Measurements from ENCODE around the gene SLMAP.

SLMAP gene

GRCh38 chr3:57826952-57827723 lies 71.0 kb downstream of the SLMAP start:
- TF ChIP-seq, protein P1, sequence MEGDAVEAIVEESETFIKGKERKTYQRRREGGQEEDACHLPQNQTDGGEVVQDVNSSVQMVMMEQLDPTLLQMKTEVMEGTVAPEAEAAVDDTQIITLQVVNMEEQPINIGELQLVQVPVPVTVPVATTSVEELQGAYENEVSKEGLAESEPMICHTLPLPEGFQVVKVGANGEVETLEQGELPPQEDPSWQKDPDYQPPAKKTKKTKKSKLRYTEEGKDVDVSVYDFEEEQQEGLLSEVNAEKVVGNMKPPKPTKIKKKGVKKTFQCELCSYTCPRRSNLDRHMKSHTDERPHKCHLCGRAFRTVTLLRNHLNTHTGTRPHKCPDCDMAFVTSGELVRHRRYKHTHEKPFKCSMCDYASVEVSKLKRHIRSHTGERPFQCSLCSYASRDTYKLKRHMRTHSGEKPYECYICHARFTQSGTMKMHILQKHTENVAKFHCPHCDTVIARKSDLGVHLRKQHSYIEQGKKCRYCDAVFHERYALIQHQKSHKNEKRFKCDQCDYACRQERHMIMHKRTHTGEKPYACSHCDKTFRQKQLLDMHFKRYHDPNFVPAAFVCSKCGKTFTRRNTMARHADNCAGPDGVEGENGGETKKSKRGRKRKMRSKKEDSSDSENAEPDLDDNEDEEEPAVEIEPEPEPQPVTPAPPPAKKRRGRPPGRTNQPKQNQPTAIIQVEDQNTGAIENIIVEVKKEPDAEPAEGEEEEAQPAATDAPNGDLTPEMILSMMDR (IDR thresholded peaks at IDR 0.05; ENCODE audit: extremely low read depth, missing control alignments): no peak
- DNase-seq (ENCODE audit: low spot score): no peak

GRCh38 chr3:57827757-57828156 lies 71.6 kb downstream of the SLMAP start:
- TF ChIP-seq, protein P1 (IDR thresholded peaks at IDR 0.05; ENCODE audit: extremely low read depth, missing control alignments): no peak
- no peak for DNase-seq (ENCODE audit: low spot score)

GRCh38 chr3:57832486-57832885 lies 76.4 kb downstream of the SLMAP start:
- DNase-seq (ENCODE audit: low spot score): no peak
- TF ChIP-seq, protein P1 (IDR thresholded peaks at IDR 0.05; ENCODE audit: extremely low read depth, missing control alignments): no peak

DNA sequence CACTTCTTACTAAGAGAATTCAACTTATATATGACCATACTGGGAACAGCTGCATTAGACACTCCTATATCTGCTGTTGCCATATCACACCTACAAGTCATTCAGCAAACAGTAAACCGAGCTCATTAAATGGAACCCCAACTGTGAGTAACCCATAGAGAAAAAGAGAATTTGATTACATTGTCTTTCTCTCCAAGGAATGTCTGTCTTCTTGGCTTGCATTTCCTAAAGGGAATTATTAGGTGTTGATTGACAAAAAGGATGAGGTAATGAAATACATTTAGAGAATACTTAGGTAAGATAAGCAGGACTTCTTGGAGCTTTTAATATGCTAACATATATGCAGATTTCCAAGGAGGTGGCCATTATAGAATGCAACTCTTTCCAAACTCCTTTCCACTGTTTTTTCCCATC lies 76.8 kb downstream of the SLMAP start:
- TF ChIP-seq, protein P1 (IDR thresholded peaks at IDR 0.05; ENCODE audit: extremely low read depth, missing control alignments): no peak
- no peak for DNase-seq (ENCODE audit: low spot score)

GRCh38 chr3:57833763-57834162 lies 77.7 kb downstream of the SLMAP start:
- no peak for DNase-seq (ENCODE audit: low spot score)
- TF ChIP-seq, protein P1 (IDR thresholded peaks at IDR 0.05; ENCODE audit: extremely low read depth, missing control alignments): no peak

DNA sequence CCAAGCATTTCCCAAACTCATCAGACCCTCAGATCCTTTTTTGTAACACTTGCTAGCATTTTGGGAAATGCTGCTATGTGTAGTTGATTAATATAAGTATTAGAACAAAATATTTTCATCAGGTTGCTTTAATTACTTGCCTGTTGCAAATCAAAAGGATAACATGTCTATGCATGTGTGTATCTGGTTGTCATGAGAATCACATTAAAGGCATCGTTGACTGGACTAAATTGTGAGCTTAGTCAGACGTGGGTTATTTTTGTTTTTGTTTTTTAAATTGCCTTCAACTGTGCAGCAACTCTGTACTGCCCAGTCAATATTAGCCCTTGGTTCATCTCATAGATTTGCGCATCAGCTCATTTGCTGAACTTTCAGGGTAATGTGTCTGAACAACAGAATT lies 81.6 kb downstream of the SLMAP start:
- no peak for DNase-seq (ENCODE audit: low spot score)
- TF ChIP-seq, protein P1 (IDR thresholded peaks at IDR 0.05; ENCODE audit: extremely low read depth, missing control alignments): no peak

DNA sequence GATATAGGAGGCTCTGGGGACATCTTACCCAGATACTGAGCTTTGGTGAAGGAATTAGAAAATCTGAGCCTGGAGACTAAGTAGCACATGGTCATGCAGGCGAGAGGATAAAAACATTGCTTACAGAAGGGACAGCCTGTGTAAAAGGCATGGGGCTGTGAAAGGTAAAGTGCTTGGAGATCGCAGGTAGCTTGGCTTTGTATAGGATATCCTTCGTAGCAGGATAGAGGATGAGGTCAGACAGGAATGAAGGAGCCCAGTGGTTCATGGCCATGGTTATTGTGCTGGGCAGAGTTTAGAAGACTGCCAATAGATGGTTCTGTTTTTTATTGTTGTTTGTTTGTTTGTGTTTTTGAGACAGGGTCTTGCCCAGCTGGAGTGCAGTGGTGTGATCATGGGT lies 82.5 kb downstream of the SLMAP start:
- DNase-seq (ENCODE audit: low spot score): no peak
- TF ChIP-seq, protein P1 (IDR thresholded peaks at IDR 0.05; ENCODE audit: extremely low read depth, missing control alignments): no peak

Data from GM20000 (cell line).